ENCODE results near the gene MED13. TPM values are rescaled to one million over a fixed set of nuclear protein-coding genes. Genes with fewer than 3 reads are reported as not detected.

The MED13 gene
- total RNA-seq, 1 donor from 2014 or later, result 83.7 TPM

GRCh38 chr17:62089334-62089733, 24.3 kb upstream of the MED13 start:
- peaks cover 57% of the 10 kb centered on the region for H3K4me1 Mint-ChIP-seq (ENCODE audit: low read depth)
- TF ChIP-seq, protein P1, sequence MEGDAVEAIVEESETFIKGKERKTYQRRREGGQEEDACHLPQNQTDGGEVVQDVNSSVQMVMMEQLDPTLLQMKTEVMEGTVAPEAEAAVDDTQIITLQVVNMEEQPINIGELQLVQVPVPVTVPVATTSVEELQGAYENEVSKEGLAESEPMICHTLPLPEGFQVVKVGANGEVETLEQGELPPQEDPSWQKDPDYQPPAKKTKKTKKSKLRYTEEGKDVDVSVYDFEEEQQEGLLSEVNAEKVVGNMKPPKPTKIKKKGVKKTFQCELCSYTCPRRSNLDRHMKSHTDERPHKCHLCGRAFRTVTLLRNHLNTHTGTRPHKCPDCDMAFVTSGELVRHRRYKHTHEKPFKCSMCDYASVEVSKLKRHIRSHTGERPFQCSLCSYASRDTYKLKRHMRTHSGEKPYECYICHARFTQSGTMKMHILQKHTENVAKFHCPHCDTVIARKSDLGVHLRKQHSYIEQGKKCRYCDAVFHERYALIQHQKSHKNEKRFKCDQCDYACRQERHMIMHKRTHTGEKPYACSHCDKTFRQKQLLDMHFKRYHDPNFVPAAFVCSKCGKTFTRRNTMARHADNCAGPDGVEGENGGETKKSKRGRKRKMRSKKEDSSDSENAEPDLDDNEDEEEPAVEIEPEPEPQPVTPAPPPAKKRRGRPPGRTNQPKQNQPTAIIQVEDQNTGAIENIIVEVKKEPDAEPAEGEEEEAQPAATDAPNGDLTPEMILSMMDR (IDR thresholded peaks at IDR 0.05; ENCODE audit: unreplicated experiment), result no peak
- no peaks in the 10 kb centered on the region for H3K36me3 Mint-ChIP-seq (ENCODE audit: insufficient read depth)
- no peak for DNase-seq (ENCODE audit: low spot score, unreplicated experiment)
- peaks cover 3% of the 10 kb centered on the region for H3K9me3 Mint-ChIP-seq (ENCODE audit: low read depth)
- H3K27me3 Mint-ChIP-seq, result no peaks in the 10 kb centered on the region
- peak overlapping the region; percentile 97 for H3K27ac Mint-ChIP-seq
- H3K4me3 Mint-ChIP-seq (ENCODE audit: low read depth), result no peak overlapping the region

DNA sequence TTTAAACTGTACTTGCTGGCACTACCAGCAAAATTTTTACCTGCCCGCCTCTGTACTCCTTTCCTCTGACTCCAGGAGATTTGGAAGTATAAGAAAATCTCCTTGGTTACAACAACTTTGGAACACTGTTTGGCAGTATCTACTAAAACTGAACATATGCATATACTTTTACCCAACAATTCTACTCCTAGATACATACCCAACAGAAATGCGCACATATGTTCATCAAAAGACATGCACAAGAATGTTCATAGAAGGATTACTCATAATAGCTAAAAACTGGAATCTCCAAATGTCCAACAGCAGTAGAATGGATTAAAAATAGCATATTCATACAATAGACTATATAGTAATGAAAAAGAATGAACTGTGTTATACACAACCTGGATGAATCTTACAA, 21.7 kb upstream of the MED13 start:
- peaks cover 3% of the 10 kb centered on the region for H3K9me3 Mint-ChIP-seq (ENCODE audit: low read depth)
- no peaks in the 10 kb centered on the region for H3K36me3 Mint-ChIP-seq (ENCODE audit: insufficient read depth)
- TF ChIP-seq, protein P1 (IDR thresholded peaks at IDR 0.05; ENCODE audit: unreplicated experiment), result no peak
- H3K27ac Mint-ChIP-seq, result no peak overlapping the region
- DNase-seq (ENCODE audit: low spot score, unreplicated experiment), result no peak
- no peaks in the 10 kb centered on the region for H3K27me3 Mint-ChIP-seq
- H3K4me1 Mint-ChIP-seq (ENCODE audit: low read depth), result peaks cover 42% of the 10 kb centered on the region
- no peak overlapping the region for H3K4me3 Mint-ChIP-seq (ENCODE audit: low read depth)

DNA sequence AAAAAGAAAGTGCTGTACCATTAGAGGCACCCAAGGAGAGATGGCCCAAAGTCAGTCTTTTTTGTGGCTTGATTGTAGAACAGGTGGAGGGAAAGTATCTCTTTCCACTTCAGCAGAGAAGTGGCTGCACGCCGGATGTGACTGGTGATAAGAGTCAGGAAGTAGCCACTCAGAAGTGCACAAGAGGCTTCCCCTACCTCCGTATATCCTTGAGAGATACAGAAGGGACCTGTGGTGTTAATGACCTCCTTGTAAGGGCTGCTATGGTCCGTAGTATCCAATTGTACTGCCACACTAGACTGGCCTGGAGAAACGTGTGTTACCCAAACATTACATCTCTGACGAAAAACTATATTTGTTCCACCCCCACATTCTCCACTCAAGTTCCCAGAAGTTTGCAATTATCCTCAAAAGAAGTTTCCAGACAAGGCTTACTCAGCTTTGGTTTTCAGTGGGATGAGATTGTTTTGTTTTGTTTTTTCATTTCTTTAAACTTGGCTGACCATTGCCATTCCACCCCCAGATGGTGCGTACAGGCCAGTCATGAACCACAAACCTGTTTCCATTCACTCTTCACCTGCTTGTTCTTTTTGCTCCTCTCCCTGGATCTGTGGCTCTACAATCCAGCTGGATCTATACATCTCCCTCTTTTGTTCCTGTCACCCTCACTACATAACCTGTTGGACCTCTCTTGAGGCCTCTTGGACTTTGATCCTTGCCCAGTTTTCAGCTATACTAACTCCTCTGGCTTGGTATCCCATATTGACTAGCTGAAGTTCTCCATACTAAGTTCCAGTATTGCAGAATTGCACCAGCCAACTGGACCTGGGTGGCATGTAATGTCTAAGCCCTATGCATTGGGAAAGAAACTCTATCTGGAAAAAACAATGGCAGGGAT, 20.7 kb upstream of the MED13 start:
- Mint-ChIP-seq H3K4me1 (ENCODE audit: low read depth) (peaks cover 33% of the 10 kb centered on the region), H3K4me3 (ENCODE audit: low read depth) (peak overlapping the region; percentile 17), H3K27ac (no peak overlapping the region), H3K9me3 (ENCODE audit: low read depth) (peaks cover 3% of the 10 kb centered on the region), H3K27me3 (no peaks in the 10 kb centered on the region), H3K36me3 (ENCODE audit: insufficient read depth) (no peaks in the 10 kb centered on the region)
- TF ChIP-seq, protein P1 (IDR thresholded peaks at IDR 0.05; ENCODE audit: unreplicated experiment), result no peak
- DNase-seq (ENCODE audit: low spot score, unreplicated experiment), result no peak

- H3K9me3 Mint-ChIP-seq (ENCODE audit: low read depth), result peaks cover 3% of the 10 kb centered on the region
- TF ChIP-seq, protein P1 (IDR thresholded peaks at IDR 0.05; ENCODE audit: unreplicated experiment), result no peak
- H3K36me3 Mint-ChIP-seq (ENCODE audit: insufficient read depth), result no peaks in the 10 kb centered on the region
- H3K27ac Mint-ChIP-seq, result no peak overlapping the region
- H3K27me3 Mint-ChIP-seq, result no peaks in the 10 kb centered on the region
- H3K4me1 Mint-ChIP-seq (ENCODE audit: low read depth), result peaks cover 23% of the 10 kb centered on the region
- no peak for DNase-seq (ENCODE audit: low spot score, unreplicated experiment)
- no peak overlapping the region for H3K4me3 Mint-ChIP-seq (ENCODE audit: low read depth)
These were observed 19.5 kb upstream of the MED13 start for GRCh38 chr17:62084585-62084984.

- Mint-ChIP-seq H3K36me3 (ENCODE audit: insufficient read depth) (no peaks in the 10 kb centered on the region), H3K4me1 (ENCODE audit: low read depth) (peaks cover 15% of the 10 kb centered on the region), H3K27me3 (no peaks in the 10 kb centered on the region), H3K27ac (no peak overlapping the region), H3K4me3 (ENCODE audit: low read depth) (no peak overlapping the region), H3K9me3 (ENCODE audit: low read depth) (peaks cover 3% of the 10 kb centered on the region)
- TF ChIP-seq, protein P1 (IDR thresholded peaks at IDR 0.05; ENCODE audit: unreplicated experiment), result no peak
- no peak for DNase-seq (ENCODE audit: low spot score, unreplicated experiment)
These were observed 18.6 kb upstream of the MED13 start for GRCh38 chr17:62083651-62084050.
